ENCODE measurements around the gene MYH6. TPM values are rescaled to one million over a fixed set of nuclear protein-coding genes. Genes with fewer than 3 reads are reported as not detected.

MYH6 gene
- total RNA-seq, 1 donor from 2014 or later: 4,934 TPM

- intact Hi-C loops (cut with DNase I): no loop called here
- ATAC-seq (ENCODE audit: poor library complexity) (peak; percentile 92), DNase-seq (peak; percentile 85)
These were observed 55.3 kb downstream of the MYH6 start, which contains the start of gene SLC22A17 for GRCh38 chr14:23352506-23353432. TSS of gene SLC22A17 (minus strand) at chr14:23352887.

- DNase-seq (no peak), ATAC-seq (ENCODE audit: poor library complexity) (peak; percentile 45)
- intact Hi-C loops (cut with DNase I): no loop called here
These were observed 56.2 kb downstream of the MYH6 start for GRCh38 chr14:23351681-23352505.

- ATAC-seq (ENCODE audit: poor library complexity): no peak
- intact Hi-C loops (cut with DNase I): no loop called here
- DNase-seq: no peak
These were observed 58.8 kb downstream of the MYH6 start for GRCh38 chr14:23349156-23349845.

- intact Hi-C loops (cut with DNase I): no loop called here
- ATAC-seq (ENCODE audit: poor library complexity) (no peak), DNase-seq (no peak)
These were observed 59.8 kb downstream of the MYH6 start for GRCh38 chr14:23348297-23348655.

- intact Hi-C loops (cut with DNase I): no loop called here
- no peak for ATAC-seq (ENCODE audit: poor library complexity)
These were observed 60.4 kb downstream of the MYH6 start for GRCh38 chr14:23347406-23348296.

GRCh38 chr14:23346693-23347405, 61.2 kb downstream of the MYH6 start:
- intact Hi-C loops (cut with DNase I): no loop called here
- no peak for DNase-seq
- peak; percentile 42 for ATAC-seq (ENCODE audit: poor library complexity)

More at GRCh38 chr14:23347406-23348296, 60.4 kb downstream of the MYH6 start:
- DNase-seq: no peak

- DNase-seq: no peak
- peak; percentile 74 for ATAC-seq (ENCODE audit: poor library complexity)
- intact Hi-C loops (cut with DNase I): no loop called here
These were observed 61.9 kb downstream of the MYH6 start for GRCh38 chr14:23345987-23346692.

- ATAC-seq (ENCODE audit: poor library complexity): no peak
- intact Hi-C loops (cut with DNase I): no loop called here
- no peak for DNase-seq
These were observed 63.6 kb downstream of the MYH6 start for GRCh38 chr14:23344481-23344880.

GRCh38 chr14:23339506-23340268, 68.4 kb downstream of the MYH6 start:
- ATAC-seq (ENCODE audit: poor library complexity) (no peak), DNase-seq (no peak)
- intact Hi-C loops (cut with DNase I): no loop called here

GRCh38 chr14:23335623-23336022, 72.5 kb downstream of the MYH6 start:
- intact Hi-C loops (cut with DNase I): no loop called here
- no peak for ATAC-seq (ENCODE audit: poor library complexity)
- no peak for DNase-seq

Small RNAs within 50 kb of the gene (microRNA-seq; reads per million reads assigned to microRNA genes)
- 2,625 reads per million, percentile 88 among the genes with 10 or more reads in this experiment for gene MIR208A
- 30,914 reads per million, percentile 97 among the genes with 10 or more reads in this experiment for gene MIR208B

Other genes starting within 250 kb of the MYH6 start
- 11.6 TPM for gene SLC7A8, start 224.6 kb downstream of the MYH6 start, total RNA-seq
- not detected for gene RNF212B, start 170.3 kb downstream of the MYH6 start, total RNA-seq
- 6.5 TPM for gene HOMEZ, start 122.1 kb downstream of the MYH6 start, total RNA-seq
- 6.7 TPM for gene PPP1R3E, start 105.4 kb downstream of the MYH6 start, total RNA-seq
- 37.3 TPM for gene BCL2L2, start 101.4 kb downstream of the MYH6 start, total RNA-seq
- 67.7 TPM for gene PABPN1, start 86.8 kb downstream of the MYH6 start, total RNA-seq
- gene SLC22A17, start 55.4 kb downstream of the MYH6 start, total RNA-seq: 10.3 TPM
- 3.2 TPM for gene EFS, start 43.1 kb downstream of the MYH6 start, total RNA-seq
- gene IL25, start 35.5 kb downstream of the MYH6 start, total RNA-seq: not detected
- gene CMTM5, start 31.2 kb downstream of the MYH6 start, total RNA-seq: 0.27 TPM
- gene MYH7, start 27.4 kb upstream of the MYH6 start, total RNA-seq: 11,793 TPM
- gene NGDN, start 61.4 kb upstream of the MYH6 start, total RNA-seq: 17.0 TPM
- 0.97 TPM for gene ZFHX2, start 143.5 kb upstream of the MYH6 start, total RNA-seq
- gene THTPA, start 148.0 kb upstream of the MYH6 start, total RNA-seq: 15.4 TPM
- gene AP1G2, start 159.5 kb upstream of the MYH6 start, total RNA-seq: 10.7 TPM
- 0.13 TPM for gene JPH4, start 170.5 kb upstream of the MYH6 start, total RNA-seq
- gene DHRS2, start 228.1 kb upstream of the MYH6 start, total RNA-seq: not detected

All from Right ventricle myocardium superior (tissue), 1 donor.